ENCODE data around the gene OAT.
A peak's percentile ranks its signal among the peaks of the same experiment; 100 is the strongest.
"Not testable (repeated sequence)": the region's sequence is repeated elsewhere in the genome, so short reads cannot be mapped to it uniquely, and the experiment has no call there.

The OAT gene

DNA sequence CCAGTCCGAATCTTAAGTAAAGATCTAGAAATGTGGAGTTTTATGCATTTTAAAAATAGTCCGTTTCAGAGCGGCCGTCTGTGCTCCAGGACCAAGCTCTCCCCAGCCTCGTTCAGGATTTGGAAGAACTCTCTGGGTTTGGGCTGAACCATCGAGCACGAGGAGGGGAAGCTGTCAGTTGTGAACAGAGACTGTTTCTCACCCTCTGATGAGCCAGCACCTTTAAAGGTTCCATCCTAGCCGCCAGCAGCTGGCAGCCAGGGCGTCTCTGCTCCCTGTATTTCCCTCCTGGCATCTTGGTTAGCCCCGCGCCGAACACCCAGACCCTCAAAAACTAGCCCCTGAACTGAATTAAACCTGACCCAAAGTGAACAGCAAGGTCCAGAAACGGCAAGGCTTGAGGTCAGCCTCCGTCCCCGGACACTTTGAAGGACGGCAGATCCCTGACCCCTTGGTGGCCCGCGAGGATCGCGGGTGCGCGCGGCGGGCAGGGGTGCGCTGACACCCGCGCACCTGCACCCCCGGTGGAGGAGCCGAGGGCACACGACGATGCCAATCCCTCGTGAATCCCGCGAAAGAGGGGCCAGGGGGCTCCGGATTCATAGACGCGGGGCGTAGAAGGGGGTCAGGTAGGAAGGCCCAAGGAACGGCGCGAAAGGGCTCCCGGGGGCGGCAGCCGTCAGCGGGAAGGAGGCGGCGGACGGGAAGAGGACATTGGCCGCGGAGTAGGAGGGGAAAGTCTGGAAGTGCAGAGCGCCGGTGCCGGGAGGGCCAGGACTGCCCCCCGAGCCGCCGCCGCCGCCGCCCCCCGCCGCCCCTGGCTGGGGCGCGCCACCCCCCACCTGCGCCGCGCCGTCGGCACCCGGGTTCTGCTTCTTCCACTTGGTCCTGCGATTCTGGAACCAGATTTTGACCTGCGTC lies 28.4 kb upstream of the OAT start:
- no peak for DNase-seq

DNA sequence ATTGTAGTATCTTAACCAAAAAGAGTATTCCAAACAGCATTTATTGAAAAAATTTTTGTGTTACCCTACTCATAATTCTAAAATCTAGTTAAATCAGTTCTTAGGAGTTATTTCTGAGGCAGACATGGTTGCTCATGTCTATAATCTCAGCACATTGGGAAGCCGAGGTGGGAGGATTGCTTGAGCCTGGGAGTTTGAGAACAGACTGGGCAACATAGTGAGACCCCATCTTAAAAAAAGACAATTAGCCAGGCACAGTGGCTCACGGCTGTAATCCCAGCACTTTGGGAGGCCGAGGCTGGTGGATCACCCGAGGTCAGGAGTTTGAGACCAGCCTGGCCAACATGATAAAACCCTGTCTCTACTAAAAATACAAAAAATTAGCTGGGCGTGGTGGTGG lies 23.0 kb upstream of the OAT start:
- DNase-seq: not testable (repeated sequence)

DNA sequence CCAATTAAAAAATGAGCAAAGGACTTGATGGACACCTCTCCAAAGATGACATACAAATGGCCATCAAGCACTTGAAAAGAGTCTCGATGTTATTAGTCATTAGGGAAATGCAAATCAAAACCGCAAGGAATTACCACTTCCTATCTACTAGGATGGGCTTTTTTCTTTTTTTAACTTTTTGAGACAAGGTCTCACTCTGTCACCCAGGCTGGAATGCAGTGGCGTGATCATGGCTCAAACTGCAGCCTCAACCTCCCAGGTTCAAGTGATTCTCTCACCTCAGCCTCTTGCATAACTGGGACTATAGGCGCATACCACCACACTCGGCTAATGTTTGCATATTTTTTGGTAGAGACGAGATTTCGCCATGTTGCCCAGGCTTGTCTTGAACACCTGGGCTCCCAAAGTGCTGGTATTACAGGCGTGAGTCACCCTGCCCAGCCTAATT lies 17.5 kb upstream of the OAT start:
- DNase-seq: no peak

DNA sequence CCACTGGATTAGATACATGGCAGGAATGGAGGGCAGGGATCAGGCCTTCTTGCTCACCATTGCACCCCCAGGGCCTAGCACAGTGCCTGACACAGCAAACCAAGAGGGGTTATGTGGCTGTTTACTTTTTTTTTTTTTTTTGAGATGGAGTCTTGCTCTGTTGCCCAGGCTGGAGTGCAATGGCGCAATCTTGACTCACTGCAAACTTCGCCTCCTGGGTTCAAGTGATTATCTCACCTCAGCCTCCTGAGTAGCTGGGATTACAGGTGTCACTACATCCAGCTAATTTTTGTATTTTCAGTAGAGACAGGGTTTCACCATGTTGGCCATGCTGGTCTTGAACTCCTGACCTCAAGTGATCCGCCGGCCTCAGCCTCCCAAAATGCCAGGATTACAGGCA lies 17.0 kb upstream of the OAT start:
- not testable (repeated sequence) for DNase-seq

DNA sequence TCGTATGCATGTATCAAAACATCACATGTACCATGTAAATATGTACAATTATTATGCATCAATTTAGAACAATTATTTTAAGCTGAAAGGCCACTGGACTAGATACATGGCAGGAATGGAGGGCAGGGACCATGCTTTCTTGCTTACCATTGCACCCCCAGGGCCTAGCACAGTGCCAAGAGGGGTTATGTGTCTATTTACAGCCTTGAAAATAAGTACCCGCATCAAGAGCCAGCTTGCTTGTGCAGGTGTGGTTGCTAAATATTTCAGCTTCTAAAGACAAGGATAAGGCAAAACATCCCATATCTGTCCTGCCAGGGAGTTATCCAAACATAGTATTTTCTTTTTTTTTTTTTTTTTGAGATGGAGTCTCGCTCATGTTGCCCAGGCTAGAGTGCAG lies 14.7 kb upstream of the OAT start:
- no peak for DNase-seq

DNA sequence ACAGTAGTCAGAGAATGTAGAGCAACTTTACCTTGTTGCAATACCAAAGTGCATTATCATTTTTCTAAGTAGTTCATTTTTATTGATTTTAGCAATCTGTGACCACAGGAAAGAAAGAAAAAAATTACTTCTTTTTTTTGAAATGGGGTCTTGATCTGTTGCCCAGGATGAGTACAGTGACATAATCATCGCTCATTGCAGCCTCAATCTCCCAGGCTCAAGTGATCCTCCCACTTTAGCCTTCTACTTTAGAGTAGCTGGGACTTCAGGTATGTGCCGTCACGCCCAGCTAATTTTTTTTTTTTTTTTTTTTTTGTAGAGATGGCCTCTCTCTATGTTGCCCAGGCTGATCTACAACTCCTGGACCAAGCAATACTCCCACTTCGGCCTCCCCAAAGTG lies 11.4 kb upstream of the OAT start:
- DNase-seq: no peak

DNA sequence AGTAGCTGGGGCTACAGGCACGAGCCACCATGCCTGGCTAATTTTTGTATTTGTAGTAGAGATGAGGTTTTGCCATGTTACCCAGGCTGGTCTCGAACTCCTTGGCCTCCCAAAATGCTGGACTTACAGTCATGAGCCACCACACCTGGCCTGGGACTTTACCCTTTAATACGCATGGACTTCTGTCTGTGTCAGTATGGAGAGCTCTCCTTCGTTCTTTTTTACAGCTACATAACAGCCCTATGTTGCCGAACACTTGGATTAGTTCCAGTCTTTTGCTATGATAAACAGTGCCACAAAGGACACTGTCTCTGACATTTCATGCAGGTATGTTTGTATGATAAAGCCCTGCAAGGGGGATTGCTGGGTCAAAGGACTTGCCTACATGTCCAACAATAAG lies 10.9 kb upstream of the OAT start:
- DNase-seq: no peak

DNA sequence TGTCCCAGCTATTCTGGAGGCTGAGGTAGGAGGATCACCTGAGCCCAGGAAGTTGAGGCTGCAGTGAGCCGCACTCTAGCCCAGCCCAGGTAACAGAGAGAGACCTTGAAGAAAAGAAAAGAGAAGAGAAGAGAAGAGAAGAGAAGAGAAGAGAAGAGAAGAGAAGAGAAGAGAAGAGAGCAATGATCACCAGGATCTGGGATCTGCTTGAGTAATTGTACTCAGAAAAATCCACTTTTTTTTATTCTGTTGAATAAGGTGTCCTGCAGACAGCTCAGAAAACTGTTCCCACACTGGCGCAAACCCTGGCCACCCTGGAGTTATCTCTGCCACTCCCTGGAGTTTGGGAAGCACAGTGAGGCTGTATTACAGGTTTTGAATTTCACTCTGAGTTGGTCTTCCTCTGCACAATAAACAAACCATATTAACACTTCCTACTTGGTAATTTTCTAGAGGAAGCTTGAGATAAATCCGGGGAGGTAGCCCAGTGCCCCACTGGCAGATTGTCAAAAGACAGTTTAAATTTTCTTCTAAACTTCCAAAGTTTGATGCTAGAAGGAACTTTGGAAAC lies 9.6 kb upstream of the OAT start:
- no peak for DNase-seq

DNA sequence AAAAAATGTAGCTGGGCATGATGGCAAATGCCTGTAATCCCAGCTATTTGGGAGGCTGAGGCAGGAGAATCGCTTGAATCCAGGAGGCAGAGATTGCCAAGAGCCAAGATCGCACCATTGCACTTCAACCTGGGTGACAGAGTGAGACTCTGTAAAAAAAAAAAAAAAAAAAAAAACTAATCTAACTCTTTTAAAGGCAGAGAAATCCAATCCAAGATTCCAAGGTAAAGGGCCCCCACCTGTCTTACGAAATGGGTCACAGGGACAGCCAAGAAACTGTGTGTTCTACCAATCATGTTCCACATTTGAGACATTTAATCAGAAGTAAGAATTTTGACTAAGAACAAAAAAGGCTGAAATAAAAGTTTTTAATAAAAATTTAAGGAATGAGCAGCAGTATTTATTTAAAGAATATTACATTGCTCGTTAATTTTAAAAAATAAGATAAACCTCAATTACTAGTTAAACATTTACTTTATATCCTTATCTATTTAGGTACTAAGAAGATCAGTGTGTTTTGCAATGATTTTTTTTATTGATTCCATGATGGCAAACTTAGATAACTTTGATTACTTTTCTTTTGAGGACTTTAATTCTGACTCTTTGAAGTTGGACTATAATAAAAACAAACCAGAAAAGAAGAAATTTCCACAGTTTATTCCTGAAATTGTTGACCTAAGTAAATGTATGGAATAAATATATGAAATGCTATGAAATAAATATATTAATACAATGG lies 6.7 kb upstream of the OAT start:
- DNase-seq: no peak

DNA sequence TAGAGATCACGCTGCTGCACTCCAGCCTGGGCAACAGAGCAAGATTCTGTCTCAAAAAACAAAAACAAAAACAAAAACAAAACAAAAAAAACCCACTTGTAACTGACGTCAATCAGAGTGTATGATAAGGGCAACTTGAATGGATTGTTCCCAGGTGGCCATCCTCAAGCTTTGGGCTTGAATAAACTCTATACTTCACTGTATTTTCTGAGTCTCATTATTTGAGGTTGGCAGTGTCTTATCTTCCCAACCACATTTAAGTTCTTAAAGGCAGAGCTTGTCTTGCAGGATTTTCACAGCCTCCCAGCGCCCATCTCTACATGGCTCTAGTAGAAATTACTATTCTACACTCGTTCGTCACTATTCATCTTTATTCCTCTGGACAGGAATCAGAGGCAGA lies 5.1 kb upstream of the OAT start:
- DNase-seq: no peak

DNA sequence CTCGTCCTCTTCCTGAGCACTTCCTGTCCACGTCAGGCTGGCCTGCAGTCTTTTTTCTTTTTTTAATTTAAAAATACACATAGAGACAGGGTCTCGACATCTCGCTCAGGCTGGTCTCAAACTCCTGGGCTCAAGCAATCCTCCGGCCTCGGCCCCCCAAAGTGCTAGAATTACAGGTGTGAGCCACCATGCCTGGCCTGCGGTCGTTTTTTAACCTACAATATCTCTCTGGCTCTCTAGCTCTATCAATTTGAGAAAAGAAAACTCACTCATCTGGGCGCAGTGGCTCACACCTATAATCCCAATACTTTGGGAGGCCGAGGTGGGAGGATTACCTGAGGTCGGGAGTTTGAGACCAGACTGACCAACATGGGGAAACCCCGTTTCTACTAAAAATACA lies 4.0 kb upstream of the OAT start:
- DNase-seq: no peak

DNA sequence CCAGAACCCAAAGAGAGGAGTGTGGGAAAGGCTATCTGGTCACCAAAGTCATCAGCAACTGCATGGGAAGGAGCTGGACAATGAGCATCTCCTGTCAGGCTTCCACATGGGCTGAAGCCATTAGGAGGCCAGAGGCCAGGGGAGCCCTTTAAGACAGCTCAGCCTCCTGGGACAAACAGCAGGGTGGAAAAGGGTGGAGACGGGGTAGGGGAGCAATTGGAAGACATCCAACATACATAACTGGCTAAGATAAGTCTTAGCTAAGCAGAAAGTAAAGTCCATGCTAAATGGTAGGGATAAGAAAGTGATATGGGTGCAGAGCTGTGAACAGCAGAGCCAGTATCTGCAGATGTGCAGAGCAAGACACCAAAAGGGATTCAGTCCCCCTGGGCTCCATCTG lies 1.5 kb upstream of the OAT start:
- DNase-seq: no peak

DNA sequence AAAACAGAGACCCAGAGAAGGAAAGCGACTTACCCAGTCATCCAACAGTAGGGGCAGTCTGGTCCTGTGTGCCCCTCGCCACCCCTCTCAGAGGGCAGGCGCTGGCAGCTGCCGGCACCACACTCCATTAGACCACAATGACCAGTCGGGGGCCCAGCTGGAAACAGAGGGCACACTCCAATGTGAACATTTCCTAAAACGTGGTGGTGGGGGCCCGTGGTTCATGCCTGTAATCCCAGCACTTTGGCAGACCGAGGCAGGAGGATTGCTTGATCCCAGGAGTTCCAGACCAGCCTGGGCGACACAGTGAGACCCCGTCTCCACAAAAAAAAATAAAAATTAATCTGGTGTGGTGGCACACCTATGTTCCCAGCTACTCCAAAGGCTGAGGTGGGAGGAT lies 912 bp upstream of the OAT start:
- no peak for DNase-seq

DNA sequence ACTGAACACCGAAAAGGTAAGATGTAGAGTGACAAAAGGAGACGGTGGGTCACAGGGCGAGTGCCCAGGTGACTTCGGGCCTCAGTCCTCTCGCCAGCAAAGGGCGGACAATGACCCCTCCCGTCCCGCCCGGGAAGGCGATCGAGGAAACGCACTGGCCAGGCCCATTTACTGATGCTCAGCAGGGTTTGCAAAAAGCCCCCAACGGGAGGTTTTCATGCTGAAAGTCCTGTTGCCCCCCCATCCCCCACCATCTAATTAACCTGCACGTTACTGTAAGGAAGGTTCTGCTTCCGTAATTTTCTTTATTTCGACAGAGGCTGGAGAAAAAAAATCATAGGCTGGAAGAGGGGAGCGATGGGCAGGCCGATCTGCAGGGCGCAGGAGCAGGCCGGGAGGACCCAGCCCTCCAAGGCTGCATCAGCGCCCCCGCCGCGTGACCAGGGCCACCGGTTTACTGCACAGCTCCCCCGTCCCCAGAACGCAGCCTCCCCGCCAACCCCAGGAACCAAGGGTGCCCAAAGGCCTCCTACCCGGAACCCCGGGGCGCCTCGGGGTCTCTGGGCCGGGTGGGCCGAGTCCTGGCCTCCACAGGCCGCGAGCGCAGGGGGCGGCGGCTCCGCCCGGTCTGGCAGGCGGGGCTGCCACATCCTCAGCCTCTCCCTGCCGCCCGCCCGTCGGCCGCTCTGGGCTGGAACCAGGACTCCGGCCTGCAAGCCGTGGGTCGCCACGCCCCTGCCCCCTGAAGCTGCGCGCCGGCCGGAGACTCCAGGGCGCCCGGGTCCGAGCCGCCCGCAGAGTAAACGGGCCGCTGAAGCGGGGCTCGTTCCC lies 613 bp downstream of the OAT start:
- peak; percentile 2 for DNase-seq

DNA sequence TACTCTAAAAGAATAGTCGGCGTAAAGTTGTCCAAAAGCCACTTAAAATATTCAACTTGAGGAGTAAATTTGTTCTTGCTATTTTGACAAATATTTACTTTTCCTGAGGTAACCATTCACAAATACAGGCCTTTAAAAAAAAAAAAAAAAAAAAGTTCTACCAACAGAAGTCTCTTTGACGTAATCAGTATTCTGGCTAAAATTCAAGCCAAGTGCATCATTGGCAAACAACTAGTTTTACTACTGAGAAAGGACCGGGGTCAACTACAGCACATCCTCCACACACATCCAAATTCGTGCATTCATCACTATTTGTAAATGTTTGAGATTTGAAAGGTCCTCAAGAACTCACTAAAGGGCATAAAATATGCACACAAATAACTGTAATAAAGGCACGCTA lies 2.0 kb downstream of the OAT start:
- DNase-seq: no peak

DNA sequence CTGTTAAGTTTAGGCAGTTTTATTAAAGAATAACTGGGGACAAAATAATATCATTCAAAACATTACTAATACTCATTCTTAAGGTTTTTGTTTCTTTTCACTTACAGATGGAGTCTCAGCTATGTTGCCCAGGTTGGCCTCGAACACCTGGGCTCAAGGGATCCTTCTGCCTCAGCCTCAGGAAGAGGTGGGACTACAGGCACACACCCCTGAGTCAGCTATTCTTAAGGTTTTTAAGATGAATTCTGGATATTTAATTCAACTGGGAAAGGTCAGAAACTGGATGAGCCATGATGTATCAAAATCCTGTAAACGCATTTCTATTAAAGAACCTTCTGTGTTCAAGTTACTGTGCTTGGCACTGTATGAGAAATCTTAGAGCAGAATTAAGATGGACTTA lies 3.5 kb downstream of the OAT start:
- no peak for DNase-seq

DNA sequence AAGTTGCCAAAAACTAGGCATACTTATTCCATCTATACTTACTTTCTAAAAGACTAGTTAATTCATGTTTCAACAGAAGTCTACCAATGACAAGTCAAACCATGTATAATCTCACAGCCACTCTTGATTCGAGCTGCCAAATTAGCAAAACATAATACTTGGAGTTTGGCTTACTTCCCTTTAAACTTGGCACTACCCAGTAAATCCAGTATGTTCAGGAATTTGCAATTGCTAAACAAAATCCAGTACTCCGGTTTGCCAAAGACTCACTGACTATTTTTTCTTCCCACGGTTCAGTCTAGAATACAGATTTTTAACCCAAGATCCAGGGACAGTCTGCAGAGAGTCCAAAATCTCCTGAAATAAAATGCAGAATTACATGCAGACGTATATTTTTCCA lies 4.6 kb downstream of the OAT start:
- no peak for DNase-seq

DNA sequence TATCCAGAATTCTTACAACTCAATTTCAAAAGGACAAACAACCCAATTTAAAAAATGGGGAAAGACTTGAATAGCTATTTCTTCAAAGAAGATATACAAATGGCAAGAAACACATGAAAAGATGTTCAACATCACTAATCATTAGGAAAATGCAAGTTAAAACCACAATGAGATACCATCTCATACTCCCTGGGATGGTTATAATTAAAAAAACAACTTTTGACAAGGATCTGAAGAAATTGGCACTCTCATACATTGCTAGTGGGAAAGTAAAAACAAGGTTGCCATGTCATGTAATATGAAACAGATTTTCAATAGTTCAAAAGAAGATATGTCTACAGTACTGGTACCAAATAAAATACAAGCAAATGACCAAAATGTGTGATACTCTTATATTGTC lies 9.0 kb downstream of the OAT start:
- no peak for DNase-seq

DNA sequence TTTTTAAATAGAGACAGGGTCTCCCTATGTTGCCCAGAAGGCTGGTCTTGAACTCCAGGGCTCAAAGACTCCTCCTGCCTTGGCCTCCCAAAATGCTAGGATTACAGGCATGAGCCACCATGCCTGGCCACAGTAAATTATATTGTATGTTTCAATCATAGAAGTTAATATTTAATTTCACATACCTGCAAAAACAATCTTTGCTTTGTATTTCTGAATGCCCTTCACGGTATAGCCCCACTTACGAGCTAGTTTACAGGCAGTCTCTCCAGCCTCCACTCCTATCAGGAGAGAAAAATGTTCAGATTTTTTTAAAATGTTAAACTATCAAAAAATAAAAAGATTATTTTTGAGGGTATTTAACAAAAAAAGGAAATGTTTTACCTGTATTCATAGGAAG lies 10.4 kb downstream of the OAT start:
- DNase-seq: no peak

DNA sequence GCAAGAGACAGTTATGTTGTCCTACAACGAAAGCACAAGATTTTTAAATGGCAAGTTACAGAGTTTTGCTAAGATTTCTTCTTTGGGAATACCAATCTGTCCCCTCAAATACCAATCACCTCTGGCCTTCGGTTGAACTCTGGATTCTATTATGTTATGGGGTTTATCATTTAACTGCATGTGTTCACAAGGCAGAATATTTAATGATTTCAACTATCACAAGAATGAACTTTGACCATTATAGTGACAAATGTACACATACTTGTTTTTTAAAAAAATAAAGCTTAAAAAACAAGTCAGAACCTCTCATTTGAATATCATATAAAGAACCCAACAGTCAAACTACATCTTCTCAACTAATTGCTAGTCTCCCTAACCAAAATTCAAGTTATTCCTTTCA lies 11.3 kb downstream of the OAT start:
- DNase-seq: no peak

DNA sequence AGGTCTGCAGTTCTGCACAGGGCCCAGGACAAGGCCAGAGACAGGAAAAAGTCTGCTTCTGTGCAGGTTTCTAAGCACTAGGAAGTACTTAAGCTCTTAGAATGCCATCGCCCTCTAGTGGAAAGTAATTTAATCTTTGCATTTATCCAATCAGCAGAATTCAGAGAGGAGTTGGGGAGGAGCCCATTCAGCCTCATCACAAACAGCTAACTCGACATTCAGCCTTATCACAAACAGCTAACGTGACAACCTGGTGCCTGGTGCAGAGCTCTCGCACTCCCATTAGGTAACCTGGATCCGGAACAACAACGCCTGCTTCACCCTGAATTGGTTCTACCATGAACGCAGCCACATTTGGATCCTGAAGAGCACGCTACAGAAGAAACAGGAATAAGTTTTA lies 15.2 kb downstream of the OAT start:
- DNase-seq: peak; percentile 43

DNA sequence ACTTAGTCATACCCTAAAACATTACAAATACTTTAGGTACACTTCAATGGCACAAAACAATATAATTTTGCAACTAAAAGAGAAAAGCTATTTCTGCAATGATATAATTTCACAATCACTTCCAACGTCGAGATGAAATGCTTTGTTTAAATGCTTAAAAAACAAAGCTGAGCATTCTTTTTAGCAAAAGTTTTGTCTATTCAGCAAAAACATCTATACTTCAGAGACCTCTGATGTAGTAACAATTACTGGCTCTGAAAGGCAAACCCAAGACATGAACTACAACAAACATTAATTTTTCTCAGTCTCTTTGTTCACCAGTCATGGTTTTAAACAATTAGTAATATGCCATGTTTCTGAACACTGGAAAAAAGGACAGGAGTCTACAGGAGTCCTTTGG lies 16.4 kb downstream of the OAT start:
- no peak for DNase-seq

DNA sequence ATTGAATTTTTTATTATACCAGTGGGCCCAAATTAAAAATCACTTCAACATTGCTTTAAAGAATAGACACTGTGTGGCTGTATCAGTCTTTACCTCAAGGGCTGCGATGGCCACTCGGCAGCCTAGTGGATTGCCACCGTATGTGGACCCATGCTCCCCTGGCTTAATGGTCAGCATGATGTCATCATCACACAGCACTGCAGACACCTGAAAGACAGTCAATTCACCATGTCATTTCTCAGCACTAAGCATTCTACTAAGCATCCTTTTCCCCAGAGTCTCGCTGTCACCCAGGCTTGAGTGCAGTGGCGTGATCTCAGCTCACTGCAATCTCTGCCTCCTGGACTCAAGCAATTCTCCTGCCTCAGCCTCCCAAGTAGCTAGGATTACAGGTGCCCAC lies 17.1 kb downstream of the OAT start:
- DNase-seq: no peak
